Endodermal cell (in vitro differentiated cells): ENCODE results near the gene SORL1. TPM values are rescaled to one million over a fixed set of nuclear protein-coding genes. Genes with fewer than 3 reads are reported as not detected.

Experiments
- DNase-seq: peaks from one replicate; pipeline ENCODE4 v3.0.0-alpha.2; 2017
- H3K27ac ChIP-seq: 2 replicates; pipeline ENCODE4 v1.5.1; 2013; ENCODE audit warnings: mild to moderate bottlenecking, low read depth, low read length, moderate library complexity
- H3K27me3 ChIP-seq: 2 replicates; pipeline ENCODE4 v1.6.1; 2013; ENCODE audit warnings: mild to moderate bottlenecking, low read length, moderate library complexity; ENCODE audit not compliant: insufficient read depth, control insufficient read depth, poor library complexity, severe bottlenecking
- H3K36me3 ChIP-seq: 2 replicates; pipeline ENCODE4 v1.7.0; 2013; ENCODE audit warnings: mild to moderate bottlenecking, low read length, moderate library complexity; ENCODE audit not compliant: control insufficient read depth, insufficient read depth
- H3K4me1 ChIP-seq: one replicate; pipeline ENCODE4 v1.7.0; 2013; ENCODE audit warnings: low read length; ENCODE audit not compliant: control insufficient read depth, insufficient read depth
- H3K4me3 ChIP-seq: 2 replicates; pipeline ENCODE4 v1.5.1; 2013; ENCODE audit warnings: mild to moderate bottlenecking, low read length, moderate library complexity
- H3K9ac ChIP-seq: 2 replicates; pipeline ENCODE4 v1.6.1; 2013; ENCODE audit warnings: mild to moderate bottlenecking, low read length, moderate library complexity; ENCODE audit not compliant: poor library complexity, severe bottlenecking; ENCODE audit errors: extremely low read depth
- H3K9me3 ChIP-seq: 2 replicates; pipeline ENCODE4 v1.6.1; 2013; ENCODE audit warnings: mild to moderate bottlenecking, low read length, moderate library complexity; ENCODE audit not compliant: control insufficient read depth
- H3K27ac Mint-ChIP-seq: 2 replicates; pipeline ENCODE4 v1.8.0; 2020; ENCODE audit warnings: mixed read lengths
- H3K27me3 Mint-ChIP-seq: 2 replicates; pipeline ENCODE4 v1.8.0; 2021; ENCODE audit warnings: mild to moderate bottlenecking, mixed read lengths; ENCODE audit not compliant: insufficient read depth
- H3K36me3 Mint-ChIP-seq: 2 replicates; pipeline ENCODE4 v1.8.0; 2020; ENCODE audit warnings: low read depth, mixed read lengths
- H3K4me1 Mint-ChIP-seq: 2 replicates; pipeline ENCODE4 v1.8.0; 2020; ENCODE audit warnings: mixed read lengths
- H3K4me3 Mint-ChIP-seq: 2 replicates; pipeline ENCODE4 v1.8.0; 2020; ENCODE audit warnings: mild to moderate bottlenecking, moderate library complexity, mixed read lengths
- H3K9me3 Mint-ChIP-seq: 2 replicates; pipeline ENCODE4 v1.8.0; 2020; ENCODE audit warnings: mild to moderate bottlenecking, mixed read lengths
- WGBS, 2 experiments: methylation state at CpG; one replicate each; pipeline versions ENCODE4 v1.1.5 to v1.1.7; 2013; ENCODE audit warnings: missing lambda C conversion rate in 2 of 2, mixed read lengths in 1 of 2; ENCODE audit not compliant: insufficient coverage in 1 of 2, insufficient read length in 1 of 2; 5-methylcytosine and 5-hydroxymethylcytosine counted together
- total RNA-seq, 2 donors: library from RNA; stranded (reverse); fragmentation: NEBNext Ultra II Directional in 1 of 2; extraction: Animal tissue kit (Norgen Biotek cat#: 25700) in 1 of 2; gene quantifications; 2 replicates in 1 of 2; 3 replicates in 1 of 2; pipeline ENCODE4 v1.2.1, GENCODE V29; 2021
- TF ChIP-seq, protein P1 (sequence below): fragments of 200-600 bp; sonication (generic); conservative IDR thresholded peaks from 2 replicates; pipeline ENCODE4 v1.5.0; 2021; ENCODE audit warnings: antibody characterized with exemption, mild to moderate bottlenecking

Gene SORL1
- total RNA-seq, 2 donors from 2014 or later: 56.4 to 57.5 TPM

DNA sequence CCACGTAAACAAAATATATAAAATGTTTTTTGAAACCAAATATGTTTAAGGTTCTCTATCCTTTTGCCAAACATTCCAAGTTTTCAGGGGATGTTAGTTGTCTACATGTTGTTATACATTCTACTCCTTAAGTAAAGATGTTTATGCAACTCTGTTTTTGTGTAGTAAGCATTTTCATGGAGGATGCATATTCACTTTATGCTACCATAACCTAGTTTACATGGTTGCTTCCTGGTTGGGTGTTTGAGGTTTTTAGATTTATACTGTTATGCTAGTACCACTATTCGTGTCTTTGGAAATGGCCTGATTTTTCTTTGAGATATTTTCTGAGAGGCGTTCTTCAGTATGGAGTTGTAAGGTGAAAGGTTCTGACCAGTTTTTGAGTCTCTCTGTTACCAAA lies 131.7 kb downstream of the SORL1 start:
- no peak overlapping the region for H3K4me3 Mint-ChIP-seq

GRCh38 chr11:121586750-121587149 lies 134.6 kb downstream of the SORL1 start:
- TF ChIP-seq, protein P1, sequence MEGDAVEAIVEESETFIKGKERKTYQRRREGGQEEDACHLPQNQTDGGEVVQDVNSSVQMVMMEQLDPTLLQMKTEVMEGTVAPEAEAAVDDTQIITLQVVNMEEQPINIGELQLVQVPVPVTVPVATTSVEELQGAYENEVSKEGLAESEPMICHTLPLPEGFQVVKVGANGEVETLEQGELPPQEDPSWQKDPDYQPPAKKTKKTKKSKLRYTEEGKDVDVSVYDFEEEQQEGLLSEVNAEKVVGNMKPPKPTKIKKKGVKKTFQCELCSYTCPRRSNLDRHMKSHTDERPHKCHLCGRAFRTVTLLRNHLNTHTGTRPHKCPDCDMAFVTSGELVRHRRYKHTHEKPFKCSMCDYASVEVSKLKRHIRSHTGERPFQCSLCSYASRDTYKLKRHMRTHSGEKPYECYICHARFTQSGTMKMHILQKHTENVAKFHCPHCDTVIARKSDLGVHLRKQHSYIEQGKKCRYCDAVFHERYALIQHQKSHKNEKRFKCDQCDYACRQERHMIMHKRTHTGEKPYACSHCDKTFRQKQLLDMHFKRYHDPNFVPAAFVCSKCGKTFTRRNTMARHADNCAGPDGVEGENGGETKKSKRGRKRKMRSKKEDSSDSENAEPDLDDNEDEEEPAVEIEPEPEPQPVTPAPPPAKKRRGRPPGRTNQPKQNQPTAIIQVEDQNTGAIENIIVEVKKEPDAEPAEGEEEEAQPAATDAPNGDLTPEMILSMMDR: no peak
- 90 to 100% methylated on average over 1 to 2 of the region's 2 CpGs for WGBS, 2 experiments
- peaks cover 13% of the 10 kb centered on the region for H3K36me3 ChIP-seq

More for the DNA sequence above, 131.7 kb downstream of the SORL1 start:
- no peak overlapping the region for H3K27ac ChIP-seq
- WGBS, 2 experiments: 90 to 100% methylated on average over 2 of the region's 3 CpGs
- H3K27me3 Mint-ChIP-seq: no peaks in the 10 kb centered on the region
- H3K4me1 ChIP-seq: no peaks in the 10 kb centered on the region
- peaks cover 20% of the 10 kb centered on the region for H3K9me3 Mint-ChIP-seq
- no peak overlapping the region for H3K9ac ChIP-seq
- H3K9me3 ChIP-seq: peaks cover 22% of the 10 kb centered on the region
- DNase-seq: no peak
- TF ChIP-seq, protein P1: no peak
- H3K27me3 ChIP-seq: no peaks in the 10 kb centered on the region
- peaks cover 32% of the 10 kb centered on the region for H3K36me3 ChIP-seq
- H3K4me3 ChIP-seq: no peak overlapping the region
- no peaks in the 10 kb centered on the region for H3K4me1 Mint-ChIP-seq
- peaks cover 63% of the 10 kb centered on the region for H3K36me3 Mint-ChIP-seq
- no peak overlapping the region for H3K27ac Mint-ChIP-seq

GRCh38 chr11:121587182-121587581 lies 135.1 kb downstream of the SORL1 start:
- TF ChIP-seq, protein P1: no peak
- H3K9me3 ChIP-seq: no peaks in the 10 kb centered on the region
- no peaks in the 10 kb centered on the region for H3K27me3 ChIP-seq
- Mint-ChIP-seq H3K9me3 (no peaks in the 10 kb centered on the region), H3K27me3 (no peaks in the 10 kb centered on the region), H3K4me1 (no peaks in the 10 kb centered on the region), H3K36me3 (peaks cover 67% of the 10 kb centered on the region), H3K4me3 (no peak overlapping the region), H3K27ac (no peak overlapping the region)
- H3K4me1 ChIP-seq: no peaks in the 10 kb centered on the region
- peaks cover 13% of the 10 kb centered on the region for H3K36me3 ChIP-seq
- no peak overlapping the region for H3K9ac ChIP-seq
- DNase-seq: no peak
- WGBS, 2 experiments: 87 to 90% methylated on average over 2 of the region's 2 CpGs
- no peak overlapping the region for H3K27ac ChIP-seq
- H3K4me3 ChIP-seq: no peak overlapping the region

More at GRCh38 chr11:121586750-121587149, 134.6 kb downstream of the SORL1 start:
- Mint-ChIP-seq H3K27ac (no peak overlapping the region), H3K36me3 (peaks cover 63% of the 10 kb centered on the region), H3K4me3 (no peak overlapping the region), H3K27me3 (no peaks in the 10 kb centered on the region), H3K4me1 (no peaks in the 10 kb centered on the region), H3K9me3 (no peaks in the 10 kb centered on the region)
- no peak overlapping the region for H3K27ac ChIP-seq
- H3K9me3 ChIP-seq: no peaks in the 10 kb centered on the region
- no peak for DNase-seq
- no peaks in the 10 kb centered on the region for H3K27me3 ChIP-seq
- H3K4me3 ChIP-seq: no peak overlapping the region
- H3K4me1 ChIP-seq: no peaks in the 10 kb centered on the region
- H3K9ac ChIP-seq: no peak overlapping the region
